HG02884 (cell line): Measurements from ENCODE around the gene RPH3AL.

ENCODE experiments used
- ATAC-seq: cut with Tn5 transposase; IDR thresholded peaks from one replicate; pipeline ENCODE4 v1.9.1; 2021; ENCODE audit warnings: mild to moderate bottlenecking, moderate library complexity; ENCODE audit not compliant: unreplicated experiment

RPH3AL gene

GRCh38 chr17:352421-353212, at the start of gene RPH3AL:
TSS of gene RPH3AL (minus strand) at chr17:352807. CDS start at chr17:327543, 25,264 bp downstream.
- ATAC-seq = no peak

- no peak for ATAC-seq
These were observed 47.6 kb upstream of the RPH3AL start for GRCh38 chr17:400257-400656.

DNA sequence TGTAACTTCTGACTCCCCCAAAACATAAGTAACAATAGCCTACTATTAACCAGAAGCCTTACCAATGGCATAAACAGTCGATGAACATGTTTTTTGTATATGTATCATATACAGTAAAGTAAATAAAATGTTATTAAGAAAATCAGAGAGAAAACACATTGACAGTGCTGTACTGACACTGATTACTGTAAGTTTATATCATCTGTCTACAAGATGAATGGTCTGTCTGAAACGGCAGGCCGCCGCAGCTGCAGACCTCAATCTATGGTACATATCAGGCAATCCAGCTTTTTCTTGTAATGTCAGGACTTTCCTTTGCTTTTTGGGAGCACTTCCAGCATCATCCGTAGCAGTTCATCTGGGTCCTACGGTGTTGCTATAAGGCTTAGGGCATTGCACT, 44.2 kb upstream of the RPH3AL start:
- ATAC-seq = no peak

DNA sequence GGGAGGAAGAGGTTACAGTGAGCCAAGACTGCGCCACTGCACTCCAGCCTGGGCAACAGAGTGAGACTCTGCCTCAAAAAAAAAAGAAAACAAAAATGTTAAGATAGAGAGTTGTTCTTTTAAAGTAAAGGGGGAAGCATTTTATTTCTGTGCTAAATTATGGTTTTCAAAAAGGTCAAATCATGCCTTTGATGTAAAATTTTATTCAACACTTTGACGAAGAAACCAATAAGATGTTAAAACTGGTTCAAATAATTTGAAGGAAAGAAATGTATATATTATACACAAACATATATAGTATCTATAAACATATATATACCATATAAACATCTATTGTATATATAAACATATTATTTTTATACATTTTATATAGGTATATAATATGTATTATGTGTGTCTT, 43.4 kb upstream of the RPH3AL start:
- no peak for ATAC-seq

DNA sequence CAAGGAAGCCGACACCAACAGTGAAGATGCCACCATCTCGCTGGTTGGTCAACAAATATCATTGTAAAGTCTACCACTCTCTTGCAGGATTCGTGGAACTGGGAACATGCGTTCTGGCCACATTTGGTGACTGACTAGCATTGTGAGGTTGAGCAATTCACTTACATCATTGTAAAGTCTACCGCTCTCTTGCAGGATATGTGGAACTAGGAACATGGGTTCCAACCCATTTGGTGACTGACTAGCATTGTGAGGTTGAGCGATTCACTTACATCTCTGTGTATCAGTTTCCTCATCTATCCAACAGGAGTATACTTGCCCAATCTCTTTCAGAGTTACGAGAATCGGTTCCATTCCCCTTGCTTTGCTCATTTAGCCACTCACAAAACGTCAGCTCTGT, 42.6 kb upstream of the RPH3AL start:
- no peak for ATAC-seq

DNA sequence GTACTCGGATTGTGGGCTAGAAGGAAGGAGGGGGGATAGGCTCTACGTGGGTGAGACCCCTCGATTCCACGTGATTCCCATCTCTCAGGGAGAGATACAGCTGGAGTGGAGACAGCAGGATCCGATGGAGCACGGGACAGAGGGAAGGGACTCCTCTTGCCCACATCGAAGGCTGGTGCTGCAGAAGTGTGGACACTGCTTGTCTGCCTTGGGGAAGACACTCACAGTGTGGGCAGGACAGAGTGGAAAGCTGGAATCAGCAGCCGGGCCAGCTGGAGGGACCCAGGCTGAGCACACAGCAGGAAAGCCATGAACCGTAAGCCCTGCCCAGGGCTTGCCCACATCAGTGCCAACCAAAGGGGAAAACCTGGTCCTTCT, 42.1 kb upstream of the RPH3AL start:
- ATAC-seq = no peak

DNA sequence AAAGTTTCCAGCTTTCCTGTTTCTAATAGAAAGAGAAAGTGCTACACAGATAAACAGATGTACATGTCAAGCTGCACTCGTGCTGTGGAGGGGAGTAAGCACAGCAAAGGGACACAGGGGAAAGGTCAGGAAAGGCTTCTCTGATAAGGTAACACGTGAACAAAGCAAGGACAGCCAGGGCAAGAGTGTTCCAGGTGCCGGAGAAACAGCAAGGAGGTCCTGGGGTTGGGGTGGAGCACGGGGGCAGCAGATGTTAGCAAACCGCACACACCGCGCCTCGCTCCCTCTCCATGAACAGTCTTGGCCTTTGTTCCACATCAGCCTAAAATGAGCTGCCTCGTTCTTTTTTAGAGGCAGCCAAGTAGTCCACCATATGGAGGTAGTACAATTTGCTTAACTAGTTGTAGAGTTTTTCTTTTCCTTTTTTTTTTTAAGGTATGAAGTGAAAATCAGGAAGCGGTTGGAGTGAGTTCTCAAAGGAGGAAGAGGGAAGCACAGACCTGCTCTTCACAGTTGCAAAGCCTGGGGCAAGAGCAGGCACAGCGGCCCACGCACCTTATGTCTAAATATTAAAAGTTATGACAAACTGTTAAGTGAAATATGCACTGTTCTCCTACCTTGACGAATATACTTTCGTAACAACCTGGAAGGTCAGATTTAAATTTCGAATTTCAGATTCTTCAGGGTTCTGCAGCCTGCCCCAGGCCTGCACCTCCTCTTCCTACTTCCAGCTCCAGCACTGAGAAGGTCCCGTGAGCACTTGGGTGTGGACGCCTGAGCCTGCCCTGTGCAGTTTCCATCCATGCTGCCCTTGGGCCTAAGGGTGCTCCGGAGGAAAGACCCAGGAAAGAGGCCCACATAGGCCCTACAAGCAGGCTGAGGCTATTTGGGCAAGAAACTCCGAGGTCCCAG, 41.5 kb upstream of the RPH3AL start:
- ATAC-seq = no peak

DNA sequence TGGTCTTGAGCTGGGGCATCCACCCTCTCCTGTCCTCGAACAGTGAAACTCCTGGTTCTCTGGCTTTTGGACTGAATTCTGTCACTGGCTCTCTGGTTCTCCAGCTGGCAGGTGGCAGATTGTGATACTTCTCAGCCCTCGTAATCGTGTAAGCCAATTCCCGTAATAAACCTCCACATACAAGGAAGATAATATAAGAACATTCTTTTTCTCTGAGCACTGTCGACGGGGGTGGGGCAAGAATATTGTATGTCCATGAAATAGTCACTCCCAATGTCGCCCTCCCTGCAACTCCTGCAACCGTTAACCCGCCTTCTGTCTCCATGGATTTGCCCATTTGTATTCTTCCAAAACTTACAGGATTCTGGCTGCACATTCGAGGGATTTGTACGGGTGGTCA, 39.2 kb upstream of the RPH3AL start:
- no peak for ATAC-seq

- no peak for ATAC-seq
These were observed 37.4 kb upstream of the RPH3AL start for GRCh38 chr17:390025-390424.

DNA sequence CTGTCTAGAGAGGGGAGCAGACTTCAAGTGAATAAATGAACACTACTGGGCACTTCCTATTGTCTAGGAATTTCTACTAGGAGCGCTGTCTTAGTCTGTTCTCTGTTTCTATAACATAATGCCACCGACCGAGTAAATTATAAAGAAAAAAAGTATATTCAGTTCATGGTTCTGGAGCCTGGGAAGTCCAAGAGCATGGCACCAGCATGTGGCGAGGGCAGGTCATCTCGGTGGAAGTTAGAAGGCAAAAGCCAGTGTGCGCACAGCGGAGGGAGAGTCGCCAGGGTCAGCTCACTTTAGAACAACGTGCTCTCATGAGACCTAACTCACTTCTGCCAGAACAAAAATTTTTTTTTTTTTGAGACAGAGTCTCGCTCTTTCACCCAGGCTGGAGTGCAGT, 35.5 kb upstream of the RPH3AL start:
- no peak for ATAC-seq

- no peak for ATAC-seq
These were observed 33.7 kb upstream of the RPH3AL start for GRCh38 chr17:386141-386876.

GRCh38 chr17:385836-386140, 33.2 kb upstream of the RPH3AL start:
- ATAC-seq = no peak

DNA sequence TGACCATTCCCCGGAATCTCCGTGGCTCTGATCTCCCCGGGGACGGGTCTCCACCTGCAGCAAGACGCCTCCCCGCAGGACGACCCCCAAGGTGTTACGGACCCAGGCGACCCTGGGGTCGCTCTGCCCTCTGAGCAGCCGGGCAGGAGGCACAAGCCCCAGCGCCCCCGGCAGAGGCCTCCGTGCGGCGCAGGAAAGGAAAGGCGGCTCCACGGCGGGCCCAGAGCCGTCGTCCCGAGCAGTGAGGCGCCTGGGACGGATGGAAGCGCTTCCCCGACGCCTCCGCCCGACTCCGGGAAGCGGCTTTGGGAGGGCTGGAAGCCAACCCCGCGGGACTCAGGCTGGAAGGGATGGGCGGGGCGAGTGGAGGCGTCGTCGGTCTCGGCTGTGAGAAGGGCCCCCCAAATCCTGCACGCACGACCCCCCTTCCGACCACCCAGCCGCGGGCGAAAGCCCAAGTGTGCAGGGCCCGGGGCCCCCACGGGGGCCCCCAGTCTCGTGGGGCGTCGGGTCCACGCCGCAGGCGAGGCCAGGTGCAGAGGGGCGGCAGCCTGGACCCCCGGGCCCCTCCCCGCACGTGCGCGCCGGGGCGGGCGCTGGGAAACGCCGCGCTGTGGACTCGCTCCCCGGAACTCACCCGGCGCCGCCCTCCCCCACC, 32.7 kb upstream of the RPH3AL start:
- ATAC-seq = no peak

DNA sequence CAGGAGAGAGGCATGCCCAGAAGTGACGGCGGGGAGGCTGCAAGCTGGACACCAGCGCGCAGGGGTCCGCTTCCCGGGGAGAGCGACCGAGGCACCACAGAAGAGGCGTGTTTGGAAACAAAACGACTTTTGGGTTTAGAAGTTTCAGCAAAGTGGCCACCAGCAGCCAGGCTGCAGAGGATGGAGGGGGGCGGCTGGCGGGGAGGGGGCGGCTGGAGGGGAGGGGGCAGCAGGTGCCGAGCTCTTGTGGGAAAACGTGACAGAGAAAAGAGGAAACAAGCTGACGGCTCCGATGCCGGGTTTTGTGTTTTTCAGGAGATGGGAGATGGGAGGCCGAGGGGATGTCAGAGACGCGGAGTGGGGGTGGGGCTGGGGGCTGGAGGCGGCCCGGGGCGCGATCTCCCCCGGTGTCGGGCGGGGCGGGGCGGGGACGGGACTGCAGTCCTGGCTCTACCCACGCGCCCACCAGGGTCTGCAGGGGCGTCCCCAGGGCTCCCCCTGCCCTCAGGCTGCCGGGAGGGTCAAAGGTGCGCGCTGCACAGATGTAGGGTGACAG, 32.1 kb upstream of the RPH3AL start:
- no peak for ATAC-seq

GRCh38 chr17:383771-384621, 31.4 kb upstream of the RPH3AL start:
- no peak for ATAC-seq

DNA sequence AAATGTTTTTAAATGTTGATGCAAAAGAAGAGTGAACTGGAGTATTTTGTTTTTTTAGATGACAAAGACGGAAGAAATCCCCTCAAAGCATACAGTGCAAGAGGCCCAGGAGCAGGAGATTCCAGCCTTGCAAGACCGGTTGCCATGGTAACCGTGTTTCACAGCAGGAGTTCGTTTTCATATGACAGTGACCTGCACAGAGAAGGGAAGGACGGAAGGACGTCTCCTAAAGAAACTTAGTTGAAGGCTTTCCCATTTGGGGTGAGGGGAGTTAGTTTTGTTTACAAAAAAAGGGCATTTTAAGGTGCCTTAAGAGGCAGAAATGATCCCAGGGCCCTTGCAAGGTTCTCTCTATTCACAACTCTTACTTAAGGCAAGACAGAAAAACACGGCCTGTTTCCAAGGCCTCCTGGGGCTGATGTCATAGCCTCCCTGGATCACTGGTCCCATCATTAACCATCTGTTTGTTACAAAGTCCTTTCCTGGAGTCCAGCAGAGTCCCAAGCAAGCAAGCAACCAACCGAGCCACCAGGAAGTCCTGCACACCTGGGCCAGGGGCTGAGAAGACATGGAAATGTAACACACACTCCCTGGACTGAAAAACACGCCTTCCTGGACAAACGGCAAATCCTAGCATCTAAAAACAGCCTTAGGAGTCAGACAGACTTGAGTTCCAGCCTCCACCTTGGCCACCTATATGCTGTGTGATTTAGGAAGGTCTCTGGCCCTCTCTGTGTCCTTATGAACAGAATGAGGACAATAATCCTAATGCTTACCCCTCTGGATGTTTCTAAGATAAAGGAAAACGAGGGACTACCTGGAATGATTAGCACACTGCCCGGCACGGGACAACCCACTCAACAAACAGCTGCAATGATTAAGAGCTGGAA, 30.3 kb upstream of the RPH3AL start:
- no peak for ATAC-seq

- ATAC-seq = no peak
These were observed 29.5 kb upstream of the RPH3AL start for GRCh38 chr17:381941-382643.

DNA sequence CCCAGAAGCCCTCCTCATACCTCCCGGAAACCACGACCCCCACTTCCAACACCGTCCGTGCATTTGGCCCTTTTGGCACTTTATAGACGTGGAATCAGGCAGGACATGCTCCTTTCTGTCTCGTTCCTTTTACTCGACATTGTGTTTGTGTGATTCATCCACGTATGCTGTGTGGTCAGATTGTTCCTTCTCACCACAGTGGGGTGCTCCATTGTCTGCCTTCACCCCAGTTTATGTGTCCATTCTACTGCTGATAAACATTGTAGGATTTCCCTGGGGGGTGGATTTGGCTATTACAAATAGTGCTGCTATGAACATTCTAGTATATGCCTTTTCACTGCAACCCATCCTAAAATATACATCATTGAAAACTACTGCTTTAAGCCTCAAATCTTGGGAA, 28.9 kb upstream of the RPH3AL start:
- ATAC-seq = no peak
